Neural progenitor cell (in vitro differentiated cells): ENCODE results near the gene CERK. TPM values are rescaled to one million over a fixed set of nuclear protein-coding genes. Genes with fewer than 3 reads are reported as not detected.

Experiments
- DNase-seq: peaks from one replicate; pipeline ENCODE4 v3.0.0-alpha.2; 2016; ENCODE audit warnings: low spot score
- H2AFZ ChIP-seq: fragments of 200-600 bp; sonication (generic); replicated peaks from 2 replicates; pipeline ENCODE4 v1.6.1; 2016; ENCODE audit warnings: antibody characterized with exemption
- H3F3A ChIP-seq: fragments of 200-600 bp; sonication (generic); 2 replicates; pipeline ENCODE4 v1.6.1; 2016; ENCODE audit warnings: antibody characterized with exemption, low read depth
- H3K27ac ChIP-seq: fragments of 200-600 bp; sonication (generic); 2 replicates; pipeline ENCODE4 v1.5.1; 2016; ENCODE audit warnings: mild to moderate bottlenecking
- H3K27me3 ChIP-seq: fragments of 200-600 bp; sonication (generic); 2 replicates; pipeline ENCODE4 v1.6.1; 2016; ENCODE audit warnings: mild to moderate bottlenecking, moderate library complexity
- H3K36me3 ChIP-seq: fragments of 200-600 bp; sonication (generic); 2 replicates; pipeline ENCODE4 v1.5.1; 2016
- H3K4me1 ChIP-seq: fragments of 200-600 bp; sonication (generic); 2 replicates; pipeline ENCODE4 v1.6.1; 2016; ENCODE audit warnings: mixed run types
- H3K4me2 ChIP-seq: fragments of 200-600 bp; sonication (generic); 2 replicates; pipeline ENCODE4 v1.6.1; 2016
- H3K4me3 ChIP-seq: fragments of 200-600 bp; sonication (generic); 2 replicates; pipeline ENCODE4 v1.5.1; 2016
- H3K79me2 ChIP-seq: fragments of 200-600 bp; sonication (generic); 2 replicates; pipeline ENCODE4 v1.6.1; 2016; ENCODE audit warnings: low read depth
- H3K9ac ChIP-seq: fragments of 200-600 bp; sonication (generic); 2 replicates; pipeline ENCODE4 v1.6.1; 2016
- H3K9me3 ChIP-seq: fragments of 200-600 bp; sonication (generic); 2 replicates; pipeline ENCODE4 v1.5.1; 2016; ENCODE audit warnings: low read depth
- H4K20me1 ChIP-seq: fragments of 200-600 bp; sonication (generic); 2 replicates; pipeline ENCODE4 v1.6.1; 2016; ENCODE audit warnings: low read depth
- H3K27ac Mint-ChIP-seq: 3 replicates; pipeline ENCODE4 v1.8.0; 2021; ENCODE audit warnings: mixed read lengths
- H3K27me3 Mint-ChIP-seq: 2 replicates; pipeline ENCODE4 v1.8.0; 2022; ENCODE audit warnings: low read depth, mild to moderate bottlenecking, inconsistent platforms, moderate library complexity, mixed read lengths; ENCODE audit not compliant: insufficient read depth
- H3K36me3 Mint-ChIP-seq: 3 replicates; pipeline ENCODE4 v1.8.0; 2021; ENCODE audit warnings: mixed read lengths
- H3K4me1 Mint-ChIP-seq: 3 replicates; pipeline ENCODE4 v1.8.0; 2021; ENCODE audit warnings: mixed read lengths
- H3K4me3 Mint-ChIP-seq: 3 replicates; pipeline ENCODE4 v1.8.0; 2021; ENCODE audit warnings: mild to moderate bottlenecking, moderate library complexity, mixed read lengths
- H3K9me3 Mint-ChIP-seq: 3 replicates; pipeline ENCODE4 v1.8.0; 2020; ENCODE audit warnings: mixed read lengths
- EZH2 ChIP-seq: fragments of 200-600 bp; sonication (generic); IDR thresholded peaks from 2 replicates; pipeline ENCODE4 v1.6.1; 2017; ENCODE audit warnings: antibody characterized with exemption, mild to moderate bottlenecking, moderate library complexity
- EZH2phosphoT487 ChIP-seq: fragments of 200-600 bp; sonication (generic); IDR thresholded peaks from 2 replicates; pipeline ENCODE4 v1.6.1; 2017; ENCODE audit warnings: antibody characterized with exemption
- total RNA-seq: library from RNA; depleted of rRNA; stranded (reverse); fragments of >200 nt; gene quantifications from 2 replicates; pipeline ENCODE4 v1.2.3, GENCODE V29; 2015; ENCODE audit warnings: low replicate concordance
- TF ChIP-seq, protein P1 (sequence below): fragments of 200-600 bp; sonication (generic); IDR thresholded peaks from 2 replicates; pipeline ENCODE4 v1.5.1; 2017; ENCODE audit warnings: antibody characterized with exemption, mild to moderate bottlenecking

CERK gene
- total RNA-seq, 1 donor from 2014 or later, result 53.6 TPM

GRCh38 chr22:46653596-46653995, 84.5 kb downstream of the CERK start:
- H3K9me3 Mint-ChIP-seq, result no peaks in the 10 kb centered on the region
- no peak overlapping the region for H3K4me2 ChIP-seq
- H3K4me1 Mint-ChIP-seq, result peaks cover 25% of the 10 kb centered on the region
- H3K9ac ChIP-seq, result no peak overlapping the region
- H4K20me1 ChIP-seq, result no peaks in the 10 kb centered on the region
- no peaks in the 10 kb centered on the region for H3K9me3 ChIP-seq
- H2AFZ ChIP-seq, result no peak overlapping the region
- H3K36me3 ChIP-seq, result no peaks in the 10 kb centered on the region
- peaks cover 5% of the 10 kb centered on the region for H3K4me1 ChIP-seq
- H3K27me3 ChIP-seq, result no peaks in the 10 kb centered on the region
- H3F3A ChIP-seq, result no peaks in the 10 kb centered on the region
- H3K27ac ChIP-seq, result no peak overlapping the region
- no peak overlapping the region for H3K27ac Mint-ChIP-seq
- H3K36me3 Mint-ChIP-seq, result no peaks in the 10 kb centered on the region
- H3K4me3 Mint-ChIP-seq, result no peak overlapping the region
- TF ChIP-seq EZH2 (no peak), EZH2phosphoT487 (no peak)
- TF ChIP-seq, protein P1, sequence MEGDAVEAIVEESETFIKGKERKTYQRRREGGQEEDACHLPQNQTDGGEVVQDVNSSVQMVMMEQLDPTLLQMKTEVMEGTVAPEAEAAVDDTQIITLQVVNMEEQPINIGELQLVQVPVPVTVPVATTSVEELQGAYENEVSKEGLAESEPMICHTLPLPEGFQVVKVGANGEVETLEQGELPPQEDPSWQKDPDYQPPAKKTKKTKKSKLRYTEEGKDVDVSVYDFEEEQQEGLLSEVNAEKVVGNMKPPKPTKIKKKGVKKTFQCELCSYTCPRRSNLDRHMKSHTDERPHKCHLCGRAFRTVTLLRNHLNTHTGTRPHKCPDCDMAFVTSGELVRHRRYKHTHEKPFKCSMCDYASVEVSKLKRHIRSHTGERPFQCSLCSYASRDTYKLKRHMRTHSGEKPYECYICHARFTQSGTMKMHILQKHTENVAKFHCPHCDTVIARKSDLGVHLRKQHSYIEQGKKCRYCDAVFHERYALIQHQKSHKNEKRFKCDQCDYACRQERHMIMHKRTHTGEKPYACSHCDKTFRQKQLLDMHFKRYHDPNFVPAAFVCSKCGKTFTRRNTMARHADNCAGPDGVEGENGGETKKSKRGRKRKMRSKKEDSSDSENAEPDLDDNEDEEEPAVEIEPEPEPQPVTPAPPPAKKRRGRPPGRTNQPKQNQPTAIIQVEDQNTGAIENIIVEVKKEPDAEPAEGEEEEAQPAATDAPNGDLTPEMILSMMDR, result no peak
- DNase-seq, result no peak
- no peak overlapping the region for H3K4me3 ChIP-seq
- H3K27me3 Mint-ChIP-seq, result peaks cover 4% of the 10 kb centered on the region
- no peaks in the 10 kb centered on the region for H3K79me2 ChIP-seq

- no peaks in the 10 kb centered on the region for H3K9me3 Mint-ChIP-seq
- peaks cover 4% of the 10 kb centered on the region for H3K27me3 Mint-ChIP-seq
- H3K4me1 Mint-ChIP-seq, result peaks cover 25% of the 10 kb centered on the region
- no peak overlapping the region for H2AFZ ChIP-seq
- peaks cover 5% of the 10 kb centered on the region for H3K4me1 ChIP-seq
- H3K27ac ChIP-seq, result no peak overlapping the region
- no peak for DNase-seq
- no peaks in the 10 kb centered on the region for H3K36me3 Mint-ChIP-seq
- no peaks in the 10 kb centered on the region for H3K27me3 ChIP-seq
- H3K36me3 ChIP-seq, result no peaks in the 10 kb centered on the region
- no peaks in the 10 kb centered on the region for H3F3A ChIP-seq
- TF ChIP-seq, protein P1, result no peak
- TF ChIP-seq EZH2 (no peak), EZH2phosphoT487 (no peak)
- H3K27ac Mint-ChIP-seq, result peak overlapping the region; percentile 38
- no peak overlapping the region for H3K4me2 ChIP-seq
- no peak overlapping the region for H3K9ac ChIP-seq
- H3K4me3 ChIP-seq, result no peak overlapping the region
- H3K79me2 ChIP-seq, result no peaks in the 10 kb centered on the region
- no peaks in the 10 kb centered on the region for H3K9me3 ChIP-seq
- no peaks in the 10 kb centered on the region for H4K20me1 ChIP-seq
- no peak overlapping the region for H3K4me3 Mint-ChIP-seq
Observed at GRCh38 chr22:46652847-46653331, 85.2 kb downstream of the CERK start.

GRCh38 chr22:46652081-46652846, 85.8 kb downstream of the CERK start:
- Histone ChIP-seq H3K4me3 (no peak overlapping the region), H2AFZ (no peak overlapping the region), H3F3A (no peaks in the 10 kb centered on the region), H3K27me3 (no peaks in the 10 kb centered on the region), H3K4me2 (no peak overlapping the region), H3K27ac (no peak overlapping the region), H3K79me2 (no peaks in the 10 kb centered on the region), H3K4me1 (peaks cover 5% of the 10 kb centered on the region), H4K20me1 (no peaks in the 10 kb centered on the region), H3K9me3 (no peaks in the 10 kb centered on the region), H3K9ac (no peak overlapping the region), H3K36me3 (no peaks in the 10 kb centered on the region)
- no peak for DNase-seq
- H3K4me3 Mint-ChIP-seq, result no peak overlapping the region
- H3K27ac Mint-ChIP-seq, result peak overlapping the region; percentile 55
- H3K4me1 Mint-ChIP-seq, result peaks cover 25% of the 10 kb centered on the region
- no peaks in the 10 kb centered on the region for H3K36me3 Mint-ChIP-seq
- peaks cover 4% of the 10 kb centered on the region for H3K27me3 Mint-ChIP-seq
- TF ChIP-seq, protein P1, result no peak
- TF ChIP-seq EZH2, result no peak
- no peak for TF ChIP-seq EZH2phosphoT487
- no peaks in the 10 kb centered on the region for H3K9me3 Mint-ChIP-seq
